Mucosa of gallbladder (tissue), 1 donor: ENCODE results near the gene GLT8D2. TPM values are rescaled to one million over a fixed set of nuclear protein-coding genes. Genes with fewer than 3 reads are reported as not detected.

Source experiments
- DNase-seq: peaks from one replicate; pipeline ENCODE4 v3.0.0-alpha.2; 2020; ENCODE audit warnings: low spot score
- total RNA-seq: library from RNA; stranded (reverse); gene quantifications from one replicate; pipeline ENCODE4 v1.2.1, GENCODE V29; 2021
- donor health status: DM: no; HTN: no; CAD: no.

The GLT8D2 gene
- total RNA-seq, 1 donor from 2014 or later: 17.9 TPM

GRCh38 chr12:103948746-103949406 lies 101.1 kb downstream of the GLT8D2 start:
- no peak for DNase-seq

GRCh38 chr12:103947871-103948555 lies 102.0 kb downstream of the GLT8D2 start:
- DNase-seq: no peak

DNA sequence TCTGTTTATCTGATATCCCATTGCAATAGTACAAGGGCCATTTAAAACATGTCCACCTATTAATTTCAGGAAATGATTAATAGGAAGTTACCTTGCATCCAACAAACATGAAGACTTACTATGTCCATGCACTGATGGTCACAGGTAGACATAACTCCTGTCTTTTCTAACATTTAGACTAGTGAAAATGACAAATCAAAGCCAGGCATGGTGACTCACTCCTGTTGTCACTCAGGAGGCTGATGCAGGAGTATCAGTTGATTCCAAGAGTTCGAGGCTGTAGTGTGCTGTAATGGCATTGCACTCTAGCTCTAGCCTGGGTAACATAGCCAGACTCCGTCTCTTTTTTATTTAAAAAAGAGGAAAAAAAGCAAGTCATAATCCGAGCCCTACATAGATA lies 105.0 kb downstream of the GLT8D2 start:
- DNase-seq: no peak

Other genes starting within 250 kb of the GLT8D2 start
- 17.0 TPM for gene NT5DC3, start 209.0 kb downstream of the GLT8D2 start, total RNA-seq
- 730 TPM for gene HSP90B1, start 119.8 kb downstream of the GLT8D2 start, total RNA-seq
- gene TDG, start 84.3 kb downstream of the GLT8D2 start, total RNA-seq: 16.5 TPM
- 17.0 TPM for gene HCFC2, start 14.3 kb upstream of the GLT8D2 start, total RNA-seq
- gene NFYB, start 88.0 kb upstream of the GLT8D2 start, total RNA-seq: 24.8 TPM
- gene TXNRD1, start 165.6 kb upstream of the GLT8D2 start, total RNA-seq: 139 TPM